ENCODE results near the gene SLC2A1.

SLC2A1 gene

GRCh38 chr1:42958488-42959319 is at the start of gene SLC2A1 (continued):
- peak; percentile 43; the same call in 1 of the 2 replicates for TF ChIP-seq ZNF629 (tag by site-specific recombination; IDR thresholded peaks at IDR 0.05)
- TF ChIP-seq, protein P1, sequence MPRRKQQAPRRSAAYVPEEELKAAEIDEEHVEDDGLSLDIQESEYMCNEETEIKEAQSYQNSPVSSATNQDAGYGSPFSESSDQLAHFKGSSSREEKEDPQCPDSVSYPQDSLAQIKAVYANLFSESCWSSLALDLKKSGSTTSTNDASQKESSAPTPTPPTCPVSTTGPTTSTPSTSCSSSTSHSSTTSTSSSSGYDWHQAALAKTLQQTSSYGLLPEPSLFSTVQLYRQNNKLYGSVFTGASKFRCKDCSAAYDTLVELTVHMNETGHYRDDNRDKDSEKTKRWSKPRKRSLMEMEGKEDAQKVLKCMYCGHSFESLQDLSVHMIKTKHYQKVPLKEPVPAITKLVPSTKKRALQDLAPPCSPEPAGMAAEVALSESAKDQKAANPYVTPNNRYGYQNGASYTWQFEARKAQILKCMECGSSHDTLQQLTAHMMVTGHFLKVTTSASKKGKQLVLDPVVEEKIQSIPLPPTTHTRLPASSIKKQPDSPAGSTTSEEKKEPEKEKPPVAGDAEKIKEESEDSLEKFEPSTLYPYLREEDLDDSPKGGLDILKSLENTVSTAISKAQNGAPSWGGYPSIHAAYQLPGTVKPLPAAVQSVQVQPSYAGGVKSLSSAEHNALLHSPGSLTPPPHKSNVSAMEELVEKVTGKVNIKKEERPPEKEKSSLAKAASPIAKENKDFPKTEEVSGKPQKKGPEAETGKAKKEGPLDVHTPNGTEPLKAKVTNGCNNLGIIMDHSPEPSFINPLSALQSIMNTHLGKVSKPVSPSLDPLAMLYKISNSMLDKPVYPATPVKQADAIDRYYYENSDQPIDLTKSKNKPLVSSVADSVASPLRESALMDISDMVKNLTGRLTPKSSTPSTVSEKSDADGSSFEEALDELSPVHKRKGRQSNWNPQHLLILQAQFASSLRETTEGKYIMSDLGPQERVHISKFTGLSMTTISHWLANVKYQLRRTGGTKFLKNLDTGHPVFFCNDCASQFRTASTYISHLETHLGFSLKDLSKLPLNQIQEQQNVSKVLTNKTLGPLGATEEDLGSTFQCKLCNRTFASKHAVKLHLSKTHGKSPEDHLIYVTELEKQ (tag by site-specific recombination; IDR thresholded peaks at IDR 0.05; ENCODE audit: borderline replicate concordance) = no peak
- TF ChIP-seq PRDM10 (tag by site-specific recombination; IDR thresholded peaks at IDR 0.05) = peak; percentile 76
- peak; percentile 89 for TF ChIP-seq ZBTB20 (tag by site-specific recombination; IDR thresholded peaks at IDR 0.05)
- no peak for TF ChIP-seq GLI4 (tag by site-specific recombination; IDR thresholded peaks at IDR 0.05)
- no peak for TF ChIP-seq ZNF280C (tag by site-specific recombination; IDR thresholded peaks at IDR 0.05)
- 0 out of 2 replicates have a peak, but pooled peaks have one; percentile 7 for TF ChIP-seq OSR2 (tag by site-specific recombination; IDR thresholded peaks at IDR 0.05)
- peak; percentile 45 for TF ChIP-seq ZNF585B (tag by site-specific recombination; IDR thresholded peaks at IDR 0.05)
- peak; percentile 100 for TF ChIP-seq ZNF335 (tag by site-specific recombination; conservative IDR thresholded peaks at IDR 0.05)
- peak; percentile 68 for TF ChIP-seq ZNF600 (tag by site-specific recombination; IDR thresholded peaks at IDR 0.05)
- no peak for TF ChIP-seq ZNF48 (tag by site-specific recombination; IDR thresholded peaks at IDR 0.05)
- no peak for TF ChIP-seq ZNF132 (tag by site-specific recombination; IDR thresholded peaks at IDR 0.05; ENCODE audit: borderline replicate concordance)
- TF ChIP-seq AEBP2 (tag by site-specific recombination; IDR thresholded peaks at IDR 0.05; ENCODE audit: borderline replicate concordance) = no peak
- peak; percentile 99 for TF ChIP-seq ZNF394 (tag by site-specific recombination; IDR thresholded peaks at IDR 0.05; ENCODE audit: borderline replicate concordance)
- TF ChIP-seq ZNF214 (tag by site-specific recombination; IDR thresholded peaks at IDR 0.05; ENCODE audit: borderline replicate concordance) = no peak
- peak; percentile 70; the same call in 1 of the 2 replicates for TF ChIP-seq ZFP37 (tag by site-specific recombination; IDR thresholded peaks at IDR 0.05)
- TF ChIP-seq SCRT1 (tag by site-specific recombination; IDR thresholded peaks at IDR 0.05; ENCODE audit: borderline replicate concordance) = no peak
- no peak for TF ChIP-seq ZNF211 (tag by site-specific recombination; IDR thresholded peaks at IDR 0.05; ENCODE audit: low read depth)
- TF ChIP-seq MYNN (tag by site-specific recombination; IDR thresholded peaks at IDR 0.05; ENCODE audit: borderline replicate concordance) = no peak
- TF ChIP-seq ZNF518A (tag by site-specific recombination; conservative IDR thresholded peaks at IDR 0.05; ENCODE audit: low read depth) = peak; percentile 45; the same call in 1 of the 2 replicates
